H7 (cell line): Measurements from ENCODE around the gene GRIN2D. TPM values are rescaled to one million over a fixed set of nuclear protein-coding genes. Genes with fewer than 3 reads are reported as not detected.
A peak's percentile ranks its signal among the peaks of the same experiment; 100 is the strongest.

Experiments
- DNase-seq: peaks from one replicate; pipeline ENCODE4 v3.0.0; 2012
- H3K27me3 ChIP-seq: 2 replicates; pipeline ENCODE4 v1.6.0; 2011; ENCODE audit warnings: mild to moderate bottlenecking, low read length; ENCODE audit not compliant: control insufficient read depth, insufficient read depth
- H3K36me3 ChIP-seq: replicated peaks from 2 replicates; pipeline ENCODE4 v1.5.1; 2011; ENCODE audit warnings: low read length; ENCODE audit not compliant: control insufficient read depth, insufficient read depth
- H3K4me3 ChIP-seq: 2 replicates; pipeline ENCODE4 v1.5.1; 2011; ENCODE audit warnings: low read depth, mild to moderate bottlenecking, control low read depth, low read length, moderate library complexity; ENCODE audit not compliant: insufficient read depth
- total RNA-seq: library from RNA; depleted of rRNA; stranded (reverse); fragments of >200 nt; shearing (Covaris generic); gene quantifications from 2 replicates; pipeline ENCODE4 v1.2.3, GENCODE V29; 2014; rRNA removed

GRIN2D gene
- 4.4 and 4.8 TPM in 2 replicates for total RNA-seq

DNA sequence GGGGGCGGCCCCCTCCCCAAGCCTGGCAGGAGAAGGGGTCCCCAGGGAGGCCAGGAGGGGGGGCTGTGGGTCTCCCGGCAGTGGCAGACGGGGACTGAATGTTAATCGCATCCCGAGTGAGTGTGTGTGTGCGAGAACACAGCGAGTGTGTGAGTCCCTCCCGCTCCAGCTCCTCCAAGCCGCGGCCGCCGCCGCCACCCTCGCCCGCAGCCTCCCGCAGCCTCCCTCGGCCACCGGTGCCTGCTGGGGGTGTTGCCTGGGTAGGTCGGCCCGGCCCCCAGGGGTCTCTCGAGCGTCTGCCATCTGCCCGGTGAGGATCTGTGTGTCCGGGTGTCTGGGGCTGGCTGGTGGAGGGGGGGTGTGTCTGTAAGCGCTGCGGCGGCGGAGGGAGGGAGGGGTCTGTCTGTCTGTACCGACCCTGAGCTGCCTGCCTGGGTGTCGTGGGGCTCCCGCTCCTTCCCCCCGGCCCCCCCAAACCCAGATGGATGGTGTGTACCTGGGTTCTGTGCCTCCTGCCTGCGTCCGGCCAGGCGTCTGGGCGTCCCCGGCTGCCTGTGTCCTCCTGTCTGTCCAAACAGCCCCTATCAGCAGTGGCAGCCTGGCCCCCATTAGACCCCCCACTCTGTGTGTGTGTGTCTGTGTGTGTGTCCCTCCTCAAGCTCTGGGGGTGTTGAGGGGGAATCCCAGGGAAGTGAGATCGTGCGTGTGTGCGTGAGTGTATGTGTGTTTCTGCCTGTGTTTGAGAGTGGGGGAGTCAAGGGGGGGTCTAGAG lies at the start of gene GRIN2D:
Gene GRIN2D (plus strand): TSS at position 110 of the 772 bp plus-strand sequence. CDS start 4,725 bp downstream, outside the sequence.
- Histone ChIP-seq H3K27me3 (peaks cover 53% of the 10 kb centered on the region), H3K36me3 (peaks cover 7% of the 10 kb centered on the region), H3K4me3 (peak within 1 kb of the TSS; percentile 46)
- DNase-seq, result peak; percentile 84

DNA sequence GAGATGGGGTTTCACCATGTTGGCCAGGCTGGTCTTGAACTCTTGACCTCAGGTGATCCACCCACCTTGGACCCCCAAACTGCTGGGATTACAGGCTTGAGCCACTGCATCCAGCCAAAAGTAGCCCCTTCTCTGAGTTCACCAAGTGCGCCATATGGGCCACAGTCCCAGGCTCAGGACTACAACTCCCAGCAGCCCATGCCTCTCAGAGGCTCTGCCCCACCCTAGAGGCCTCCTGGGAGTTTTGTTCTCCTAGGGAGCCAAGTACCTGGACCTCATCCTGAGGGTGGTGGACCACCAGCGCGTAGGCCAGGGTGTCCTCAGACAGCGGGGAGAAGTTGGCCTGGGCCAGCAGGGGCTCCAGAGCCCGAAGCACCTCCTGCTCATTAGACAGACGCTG lies 48.6 kb upstream of the GRIN2D start:
- Histone ChIP-seq H3K27me3 (no peaks in the 10 kb centered on the region), H3K4me3 (no peak overlapping the region), H3K36me3 (no peaks in the 10 kb centered on the region)
- DNase-seq, result peak; percentile 74

DNA sequence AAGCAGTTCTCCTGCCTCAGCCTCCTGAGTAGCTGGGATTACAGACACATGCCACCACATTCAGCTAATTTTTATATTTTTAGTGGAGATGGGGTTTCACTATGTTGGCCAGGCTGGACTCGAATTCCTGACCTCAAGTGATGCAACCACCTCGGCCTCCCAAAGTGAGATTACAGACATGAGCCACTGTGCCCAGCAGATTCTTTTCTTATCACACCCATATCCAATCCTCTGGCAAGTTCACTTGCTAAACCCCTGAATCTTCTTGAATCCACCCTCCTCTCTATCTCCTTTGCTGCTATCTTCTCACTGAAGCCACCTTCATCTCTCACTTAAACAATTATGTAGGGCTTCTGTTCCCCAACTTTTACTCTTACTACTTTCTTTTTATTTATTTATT lies 47.3 kb upstream of the GRIN2D start:
- Histone ChIP-seq H3K4me3 (no peak overlapping the region), H3K36me3 (no peaks in the 10 kb centered on the region), H3K27me3 (no peaks in the 10 kb centered on the region)
- DNase-seq, result no peak

DNA sequence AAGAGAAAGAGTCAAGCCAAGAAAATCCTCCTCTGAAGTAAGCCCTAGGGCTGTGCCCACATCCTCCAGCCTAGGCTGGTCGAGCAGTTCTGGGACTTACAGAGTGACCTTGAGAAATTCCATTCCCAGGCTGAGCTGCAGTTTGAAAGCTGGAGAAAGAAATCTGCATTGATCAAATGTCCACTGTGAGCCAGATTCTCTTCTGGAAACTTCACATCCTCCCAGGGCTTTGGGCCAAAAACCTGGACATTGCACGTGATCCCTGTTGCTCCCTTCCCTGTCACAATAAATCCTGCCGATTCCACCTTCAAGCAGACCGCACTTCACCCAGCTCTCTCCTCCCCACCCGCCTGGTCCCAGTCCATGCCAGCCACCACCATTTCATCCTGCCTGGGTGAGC lies 45.4 kb upstream of the GRIN2D start:
- Histone ChIP-seq H3K27me3 (no peaks in the 10 kb centered on the region), H3K4me3 (no peak overlapping the region), H3K36me3 (no peaks in the 10 kb centered on the region)
- DNase-seq, result no peak

DNA sequence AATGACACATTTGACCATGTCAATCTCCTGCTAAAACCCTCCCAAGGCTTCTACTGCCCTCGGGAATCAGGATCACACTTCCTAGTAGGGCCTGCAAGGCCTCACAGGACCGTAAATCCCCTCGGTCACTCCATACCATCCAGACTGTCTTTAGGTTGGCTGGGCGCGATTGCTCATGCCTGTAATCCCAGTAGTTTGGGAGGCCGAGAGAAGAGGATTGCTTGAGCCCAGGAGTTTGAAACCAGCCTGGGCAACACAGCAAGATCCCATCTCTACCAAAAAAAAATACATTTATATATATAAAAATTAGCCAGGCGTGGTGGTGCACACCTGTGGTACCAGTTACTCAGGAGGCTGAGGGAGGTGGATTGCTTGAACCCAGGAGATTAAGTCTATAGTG lies 44.7 kb upstream of the GRIN2D start:
- Histone ChIP-seq H3K4me3 (no peak overlapping the region), H3K27me3 (no peaks in the 10 kb centered on the region), H3K36me3 (no peaks in the 10 kb centered on the region)
- no peak for DNase-seq

DNA sequence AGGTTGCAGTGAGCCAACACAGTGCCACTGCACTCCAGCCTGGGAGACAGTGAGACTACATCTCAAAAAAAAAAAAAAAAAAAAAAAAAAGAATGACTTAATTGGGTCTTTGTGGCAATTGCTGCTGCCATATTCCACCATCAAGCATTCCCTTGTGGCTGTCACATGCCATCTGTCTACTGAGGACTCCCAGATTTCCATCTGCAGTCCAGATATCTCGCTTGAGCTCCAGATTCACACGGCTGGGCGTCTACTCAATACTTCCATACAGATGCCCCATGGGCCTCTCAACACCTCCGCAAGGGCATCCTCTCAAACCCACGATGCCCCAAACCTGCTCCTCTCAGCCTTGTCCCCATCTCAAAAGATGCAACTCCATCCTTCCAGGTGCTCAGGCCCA lies 42.6 kb upstream of the GRIN2D start:
- Histone ChIP-seq H3K36me3 (no peaks in the 10 kb centered on the region), H3K27me3 (no peaks in the 10 kb centered on the region), H3K4me3 (no peak overlapping the region)
- no peak for DNase-seq

DNA sequence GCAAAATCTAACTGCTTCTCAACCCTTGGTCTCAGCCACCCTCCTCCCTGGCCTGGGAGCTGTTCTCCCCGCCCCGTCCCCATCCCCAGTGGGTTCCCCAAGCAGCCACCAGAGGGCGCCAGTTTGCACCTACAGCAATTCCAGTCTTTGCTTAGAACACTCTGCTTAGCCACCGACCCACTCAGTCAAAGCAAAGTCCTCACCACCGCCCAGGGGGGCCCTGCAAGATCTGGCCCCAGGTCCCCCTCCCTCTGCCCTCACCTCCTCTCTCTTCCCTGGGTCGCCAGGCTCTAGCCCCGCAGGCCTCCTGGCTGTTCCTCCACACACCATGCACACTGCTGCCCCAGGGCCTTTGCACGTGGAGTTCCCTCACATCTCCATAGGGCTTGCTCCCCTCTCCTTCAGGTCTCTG lies 42.1 kb upstream of the GRIN2D start:
- H3K4me3 ChIP-seq, result no peak overlapping the region
- no peaks in the 10 kb centered on the region for H3K27me3 ChIP-seq
- no peaks in the 10 kb centered on the region for H3K36me3 ChIP-seq
- DNase-seq, result peak; percentile 95

DNA sequence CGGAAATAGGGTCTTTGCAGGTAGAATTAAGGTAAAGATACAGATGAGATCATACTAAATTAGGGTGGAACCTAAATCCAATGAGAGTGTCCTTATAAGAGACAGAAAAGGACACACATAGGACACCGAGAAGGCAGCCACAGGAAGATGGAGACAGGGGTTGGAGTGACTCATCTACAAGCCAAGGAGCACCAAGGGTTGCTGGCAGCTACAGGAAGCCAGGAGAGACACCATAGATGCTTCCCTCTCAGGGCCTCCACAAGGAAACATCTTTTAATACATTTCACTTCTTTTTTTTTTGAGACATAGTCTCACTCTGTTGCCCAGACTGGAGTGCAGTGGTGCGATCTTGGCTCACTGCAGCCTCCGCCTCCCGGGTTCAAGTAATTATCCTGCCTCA lies 39.8 kb upstream of the GRIN2D start:
- Histone ChIP-seq H3K36me3 (no peaks in the 10 kb centered on the region), H3K4me3 (no peak overlapping the region), H3K27me3 (no peaks in the 10 kb centered on the region)
- DNase-seq, result no peak

DNA sequence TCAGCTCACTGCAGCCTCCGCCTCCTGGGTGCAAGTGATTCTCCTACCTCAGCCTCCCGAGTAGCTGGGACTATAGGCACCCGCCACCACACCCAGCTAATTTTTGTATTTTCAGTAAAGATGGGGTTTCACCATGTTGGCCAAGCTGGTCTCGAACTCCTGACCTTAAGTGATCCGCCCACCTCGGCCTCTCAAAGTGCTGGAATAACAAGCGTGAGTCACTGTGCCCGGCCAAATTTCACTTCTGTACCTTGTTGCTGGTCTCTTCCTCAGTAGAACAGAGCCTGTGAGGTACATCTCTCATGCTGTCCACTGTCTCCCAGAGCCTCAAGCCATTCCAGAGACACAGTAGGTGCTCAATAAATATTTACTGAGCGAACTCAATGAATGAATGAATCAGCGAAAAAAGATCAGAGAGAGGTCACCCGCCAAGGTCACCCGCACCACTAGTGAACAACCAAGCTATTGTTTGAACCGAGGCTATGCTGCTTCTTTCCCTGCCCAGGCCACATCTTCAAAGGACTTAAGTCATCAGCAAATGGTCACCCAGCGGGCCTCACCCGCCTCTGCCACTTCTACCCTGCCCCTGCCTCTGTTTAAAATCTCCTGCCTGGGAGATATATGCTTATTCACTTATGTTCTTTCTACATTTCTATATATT lies 39.0 kb upstream of the GRIN2D start:
- Histone ChIP-seq H3K36me3 (no peaks in the 10 kb centered on the region), H3K27me3 (no peaks in the 10 kb centered on the region), H3K4me3 (no peak overlapping the region)
- DNase-seq, result no peak

DNA sequence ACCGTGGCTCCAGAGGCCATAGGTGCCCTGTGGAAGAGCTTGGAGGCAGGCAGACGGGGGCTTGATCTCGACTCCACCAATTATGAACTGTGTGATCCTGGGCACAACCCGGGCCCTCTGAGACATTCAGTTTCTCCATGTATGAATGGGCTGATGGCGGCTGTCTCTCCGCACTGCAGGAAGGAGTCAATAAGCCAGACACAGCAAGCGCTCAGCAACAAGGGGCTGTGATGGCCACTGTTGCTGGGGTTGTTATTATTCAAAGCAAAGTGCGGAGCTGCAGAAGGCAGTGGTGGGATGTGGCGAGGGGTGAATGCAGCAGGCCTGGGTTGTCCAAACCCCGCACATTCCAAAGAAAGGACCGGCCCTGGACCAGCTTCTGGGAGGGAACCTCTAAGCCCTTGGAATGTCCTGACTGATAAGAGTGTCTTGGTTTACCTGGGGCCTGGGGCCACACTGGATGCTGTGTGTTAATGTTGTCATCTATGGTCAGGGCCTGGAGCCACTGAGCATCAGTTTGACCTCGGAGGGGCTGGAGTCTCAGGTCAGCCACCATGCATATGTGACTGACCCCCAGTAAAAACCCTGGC lies 38.0 kb upstream of the GRIN2D start:
- Histone ChIP-seq H3K27me3 (no peaks in the 10 kb centered on the region), H3K4me3 (no peak overlapping the region), H3K36me3 (no peaks in the 10 kb centered on the region)
- no peak for DNase-seq

DNA sequence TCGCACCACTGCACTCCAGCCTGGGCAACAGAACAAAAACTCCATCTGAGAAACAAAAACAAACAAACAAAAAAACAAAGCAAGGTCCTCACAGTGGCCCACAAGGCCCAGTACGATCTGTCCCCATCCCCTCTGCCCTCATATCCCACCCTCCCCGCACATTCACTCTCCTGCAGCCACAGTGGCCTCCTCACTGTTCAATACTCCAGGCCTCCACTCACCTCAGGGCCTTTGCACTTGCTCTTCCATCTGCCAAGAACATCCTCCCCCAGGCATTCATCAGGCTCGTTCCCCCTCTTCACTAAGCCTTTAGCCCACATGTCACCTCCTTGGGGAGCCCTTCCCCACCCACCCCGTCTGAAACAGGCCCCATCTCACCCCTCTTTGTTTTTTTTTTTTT lies 34.3 kb upstream of the GRIN2D start:
- Histone ChIP-seq H3K27me3 (no peaks in the 10 kb centered on the region), H3K4me3 (no peak overlapping the region), H3K36me3 (no peaks in the 10 kb centered on the region)
- DNase-seq, result no peak

DNA sequence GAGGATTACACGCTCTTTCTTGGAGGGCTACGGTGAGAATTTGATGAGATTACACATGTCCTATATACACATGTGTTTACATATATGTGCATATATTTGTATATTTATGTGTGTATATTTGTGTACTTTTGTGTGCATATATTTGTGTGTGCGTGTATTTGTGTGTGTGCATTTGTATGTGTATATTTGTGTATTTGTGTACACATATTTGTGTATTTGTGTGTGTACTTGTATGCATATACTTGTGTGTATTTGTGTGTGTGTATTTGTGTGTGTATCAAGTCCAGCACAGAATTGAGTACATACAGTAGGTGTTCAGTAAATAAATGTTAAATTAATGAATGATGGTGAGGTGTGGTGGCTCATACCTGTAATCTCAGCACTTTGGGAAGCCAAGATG lies 31.6 kb upstream of the GRIN2D start:
- H3K36me3 ChIP-seq, result no peaks in the 10 kb centered on the region
- DNase-seq, result no peak
- no peaks in the 10 kb centered on the region; the same call in 1 of the 2 replicates for H3K27me3 ChIP-seq
- no peak overlapping the region for H3K4me3 ChIP-seq

DNA sequence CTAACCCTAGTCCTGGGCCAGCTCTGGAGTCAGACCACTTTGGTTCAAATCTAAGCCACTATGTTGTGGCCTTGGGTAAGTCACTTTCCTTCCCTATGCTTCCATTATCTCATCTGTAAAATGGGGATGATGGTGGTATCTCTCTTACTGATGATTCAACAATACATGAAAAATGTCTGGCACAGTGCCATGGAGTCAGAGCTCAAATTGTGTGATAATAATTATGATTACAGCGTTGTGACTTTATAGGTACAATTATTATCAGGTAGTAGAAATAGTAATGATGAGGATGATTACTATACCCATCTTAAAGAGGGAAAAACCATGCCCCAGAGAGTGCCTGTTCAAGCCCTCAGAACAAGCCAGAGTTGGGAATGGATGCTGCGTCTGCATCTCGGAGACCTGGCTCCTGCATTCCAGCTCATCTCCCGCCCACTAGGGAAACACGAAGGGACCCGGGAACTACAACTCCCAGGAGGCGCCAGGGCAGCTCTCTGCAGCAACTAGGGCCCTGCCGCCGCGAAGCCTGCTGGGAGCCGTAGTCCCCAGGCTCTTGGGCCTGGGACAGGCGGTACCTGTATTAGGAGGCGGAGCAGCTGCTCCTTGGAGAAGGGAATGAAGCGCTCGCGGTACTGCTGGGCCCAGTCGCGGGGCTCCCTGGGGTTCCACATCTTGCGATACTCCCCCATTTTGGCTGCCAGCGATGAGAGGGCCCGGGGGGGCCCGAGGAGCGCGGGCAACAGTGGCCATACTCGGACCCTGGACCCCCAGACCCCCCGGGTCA lies 30.6 kb upstream of the GRIN2D start:
- Histone ChIP-seq H3K36me3 (no peaks in the 10 kb centered on the region), H3K27me3 (no peaks in the 10 kb centered on the region; the same call in 1 of the 2 replicates), H3K4me3 (peak overlapping the region; percentile 78)
- peak; percentile 96 for DNase-seq

DNA sequence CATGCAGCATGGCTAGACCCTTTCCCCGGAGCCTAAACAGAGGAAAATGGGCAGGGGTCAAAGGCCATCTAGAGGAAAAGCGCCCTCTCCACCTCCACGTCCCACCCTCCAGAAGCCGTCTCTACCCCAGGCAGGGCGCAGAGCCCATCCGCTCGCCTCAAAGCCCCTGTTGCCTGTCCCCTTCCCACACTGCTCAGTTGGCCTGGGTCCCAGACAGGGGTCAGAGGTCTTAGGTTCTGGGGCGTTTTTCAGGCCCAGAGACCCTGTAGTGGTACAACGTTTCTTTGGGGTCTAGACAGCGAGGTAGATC lies 30.0 kb upstream of the GRIN2D start:
- Histone ChIP-seq H3K27me3 (no peaks in the 10 kb centered on the region; the same call in 1 of the 2 replicates), H3K36me3 (no peaks in the 10 kb centered on the region), H3K4me3 (peak overlapping the region; percentile 78)
- no peak for DNase-seq
